Measurements from ENCODE around the gene IL12RB2.
A peak's percentile ranks its signal among the peaks of the same experiment; 100 is the strongest.
"Not testable (repeated sequence)": the region's sequence is repeated elsewhere in the genome, so short reads cannot be mapped to it uniquely, and the experiment has no call there.

The IL12RB2 gene

GRCh38 chr1:67394548-67394947 is 86.9 kb downstream of the IL12RB2 start:
- DNase-seq (ENCODE audit: low spot score), result no peak

GRCh38 chr1:67399199-67399993 is 91.7 kb downstream of the IL12RB2 start:
- DNase-seq (ENCODE audit: low spot score), result no peak

- not testable (repeated sequence) for DNase-seq (ENCODE audit: low spot score)
Measured at GRCh38 chr1:67400029-67400786, 92.5 kb downstream of the IL12RB2 start.

- DNase-seq (ENCODE audit: low spot score), result no peak
Measured at GRCh38 chr1:67401443-67401842, 93.8 kb downstream of the IL12RB2 start.

- peak; percentile 51 for DNase-seq (ENCODE audit: low spot score)
Measured at GRCh38 chr1:67404212-67404620, 96.5 kb downstream of the IL12RB2 start.

- DNase-seq (ENCODE audit: low spot score), result no peak
Measured at GRCh38 chr1:67405473-67406245, 98.0 kb downstream of the IL12RB2 start.

GRCh38 chr1:67407498-67407897 is 99.8 kb downstream of the IL12RB2 start:
- DNase-seq (ENCODE audit: low spot score), result no peak

- DNase-seq (ENCODE audit: low spot score), result no peak
Measured at GRCh38 chr1:67408148-67408547, 100.5 kb downstream of the IL12RB2 start.

- not testable (repeated sequence) for DNase-seq (ENCODE audit: low spot score)
Measured at GRCh38 chr1:67413101-67413500, 105.4 kb downstream of the IL12RB2 start.

GRCh38 chr1:67414574-67414973 is 106.9 kb downstream of the IL12RB2 start:
- no peak for DNase-seq (ENCODE audit: low spot score)

GRCh38 chr1:67415041-67415440 is 107.4 kb downstream of the IL12RB2 start:
- DNase-seq (ENCODE audit: low spot score), result no peak

GRCh38 chr1:67417733-67418132 is 110.1 kb downstream of the IL12RB2 start:
- not testable (repeated sequence) for DNase-seq (ENCODE audit: low spot score)

- DNase-seq (ENCODE audit: low spot score), result no peak
Measured at GRCh38 chr1:67418839-67419586, 111.3 kb downstream of the IL12RB2 start.

GRCh38 chr1:67420835-67421492 is 113.3 kb downstream of the IL12RB2 start:
- DNase-seq (ENCODE audit: low spot score), result no peak

- no peak for DNase-seq (ENCODE audit: low spot score)
Measured at GRCh38 chr1:67427465-67427864, 119.8 kb downstream of the IL12RB2 start.

GRCh38 chr1:67427947-67428346 is 120.3 kb downstream of the IL12RB2 start:
- DNase-seq (ENCODE audit: low spot score), result no peak

- DNase-seq (ENCODE audit: low spot score), result no peak
Measured at GRCh38 chr1:67429011-67429527, 121.4 kb downstream of the IL12RB2 start.

GRCh38 chr1:67429528-67430357 is 122.1 kb downstream of the IL12RB2 start:
- no peak for DNase-seq (ENCODE audit: low spot score)

- peak; percentile 92 for DNase-seq (ENCODE audit: low spot score)
Measured at GRCh38 chr1:67430358-67431155, 122.9 kb downstream of the IL12RB2 start, which contains the start of gene SERBP1. SERBP1 (minus strand) TSS chr1:67430402; CDS start chr1:67430300, 102 bp downstream.
